Caco-2 (cell line): ENCODE measurements around the gene PEX1. TPM values are rescaled to one million over a fixed set of nuclear protein-coding genes. Genes with fewer than 3 reads are reported as not detected.
"Not testable (repeated sequence)": the region's sequence is repeated elsewhere in the genome, so short reads cannot be mapped to it uniquely, and the experiment has no call there.

Source experiments
- BruUV-seq: library from RNA; stranded (reverse); fragments of 400-500 nt; replicated peaks from 2 replicates; lab custom pipeline; 2021; lab: Mats Ljungman, UMichigan
- CTCF ChIA-PET: fragments of 300-600 bp; sonication (Branson Sonifier 250); formaldehyde crosslinking; loops from one replicate; lab custom pipeline; 2022; ENCODE audit warnings: antibody characterized with exemption; lab: Charles Lee
- POLR2A ChIA-PET: fragments of 300-600 bp; sonication (Branson Sonifier 250); formaldehyde crosslinking; loops from one replicate; lab custom pipeline; 2022; ENCODE audit warnings: antibody characterized with exemption; lab: Charles Lee
- DNase-seq, 2 experiments: peaks; one replicate each; pipeline versions ENCODE4 v3.0.0 to v3.0.0-alpha.2; 2020 to 2022
- H3K27me3 ChIP-seq: replicated peaks from 2 replicates; pipeline ENCODE4 v1.6.0; 2011; ENCODE audit warnings: low read length; ENCODE audit not compliant: control insufficient read depth, insufficient read depth
- H3K36me3 ChIP-seq: 2 replicates; pipeline ENCODE4 v1.5.1; 2011; ENCODE audit warnings: low read length; ENCODE audit not compliant: control insufficient read depth, insufficient read depth
- H3K4me1 ChIP-seq: fragments of 250-450 bp; sonication (Bioruptor Pico); 2 replicates; pipeline ENCODE4 v1.5.1; 2020; ENCODE audit warnings: mild to moderate bottlenecking
- H3K4me3 ChIP-seq: 2 replicates; pipeline ENCODE4 v1.5.1; 2011; ENCODE audit warnings: low read depth, mild to moderate bottlenecking, control low read depth, low read length
- H3K9me3 ChIP-seq: fragments of 250-450 bp; sonication (Bioruptor Pico); 2 replicates; pipeline ENCODE4 v1.5.1; 2020; ENCODE audit warnings: mild to moderate bottlenecking, moderate library complexity
- H3K27ac Mint-ChIP-seq: one replicate; pipeline ENCODE4 v1.8.0; 2022; ENCODE audit warnings: mixed read lengths; ENCODE audit not compliant: unreplicated experiment
- H3K27me3 Mint-ChIP-seq: one replicate; pipeline ENCODE4 v1.8.0; 2022; ENCODE audit warnings: mixed read lengths; ENCODE audit not compliant: insufficient read depth, unreplicated experiment
- H3K36me3 Mint-ChIP-seq: one replicate; pipeline ENCODE4 v1.8.0; 2022; ENCODE audit warnings: mild to moderate bottlenecking, mixed read lengths; ENCODE audit not compliant: insufficient read depth, unreplicated experiment
- H3K4me1 Mint-ChIP-seq: one replicate; pipeline ENCODE4 v1.8.0; 2022; ENCODE audit warnings: low read depth, mixed read lengths; ENCODE audit not compliant: unreplicated experiment
- H3K4me3 Mint-ChIP-seq: one replicate; pipeline ENCODE4 v1.8.0; 2022; ENCODE audit warnings: mild to moderate bottlenecking, moderate library complexity, mixed read lengths; ENCODE audit not compliant: unreplicated experiment
- H3K9me3 Mint-ChIP-seq: one replicate; pipeline ENCODE4 v1.8.0; 2022; ENCODE audit warnings: mixed read lengths; ENCODE audit not compliant: unreplicated experiment
- intact Hi-C: fragments of 100-400 bp; cut with micrococcal nuclease; formaldehyde crosslinking; loops from one replicate; pipeline ENCODE4 v1.10.0; 2022; ENCODE audit not compliant: unreplicated experiment
- total RNA-seq: library from RNA; stranded (reverse); gene quantifications from 2 replicates; pipeline ENCODE4 v1.2.3, GENCODE V29; 2022
- TF ChIP-seq, protein P1 (sequence below), 2 experiments: fragments of 200-600 bp in 1 of 2; IDR thresholded peaks; 1 replicate in 1 of 2; 2 replicates in 1 of 2; pipeline versions ENCODE4 v1.5.1 to v1.8.0; 2011 to 2022; ENCODE audit warnings: antibody characterized with exemption in 1 of 2, control low read depth in 1 of 2, inconsistent platforms in 1 of 2, low read depth in 1 of 2, low read length in 1 of 2, mild to moderate bottlenecking in 1 of 2, moderate library complexity in 1 of 2; ENCODE audit not compliant: insufficient read depth in 1 of 2, severe bottlenecking in 1 of 2, unreplicated experiment in 1 of 2

Gene PEX1
- total RNA-seq, 1 experiment from 2014 or later, result 20.1 TPM

DNA sequence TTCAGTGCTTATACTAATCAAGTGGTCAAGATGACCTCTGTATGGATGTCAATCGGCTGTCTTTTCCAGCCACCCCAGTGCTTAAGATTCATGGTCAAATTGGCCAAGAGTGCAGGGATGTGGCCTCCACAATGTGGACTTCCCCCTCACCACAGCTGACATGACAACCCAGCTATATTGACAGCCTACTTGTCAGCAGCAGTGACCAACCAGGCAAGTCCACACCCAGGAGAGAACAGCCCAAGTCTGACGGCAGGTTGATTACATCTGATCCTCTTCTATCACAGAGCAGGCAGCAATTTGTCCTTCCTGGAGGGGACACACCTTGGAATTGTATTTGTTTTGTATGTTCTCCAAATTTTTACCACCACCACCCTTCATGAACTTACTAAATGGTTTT is 42.3 kb downstream of the PEX1 start:
- H3K4me1 Mint-ChIP-seq, result no peaks in the 10 kb centered on the region
- no peaks in the 10 kb centered on the region for H3K27me3 Mint-ChIP-seq
- intact Hi-C loops, result no loop called here
- no peaks in the 10 kb centered on the region for H3K9me3 Mint-ChIP-seq
- POLR2A ChIA-PET, result no interaction called here
- peaks cover 12% of the 10 kb centered on the region for H3K36me3 Mint-ChIP-seq
- H3K4me1 ChIP-seq, result no peaks in the 10 kb centered on the region
- DNase-seq, result no peak
- no peak overlapping the region for H3K4me3 Mint-ChIP-seq
- no peak overlapping the region for H3K27ac Mint-ChIP-seq
- H3K27me3 ChIP-seq, result no peaks in the 10 kb centered on the region
- BruUV-seq, result no TSS peak
- H3K36me3 ChIP-seq, result no peaks in the 10 kb centered on the region
- CTCF ChIA-PET, result no interaction called here
- TF ChIP-seq, protein P1, sequence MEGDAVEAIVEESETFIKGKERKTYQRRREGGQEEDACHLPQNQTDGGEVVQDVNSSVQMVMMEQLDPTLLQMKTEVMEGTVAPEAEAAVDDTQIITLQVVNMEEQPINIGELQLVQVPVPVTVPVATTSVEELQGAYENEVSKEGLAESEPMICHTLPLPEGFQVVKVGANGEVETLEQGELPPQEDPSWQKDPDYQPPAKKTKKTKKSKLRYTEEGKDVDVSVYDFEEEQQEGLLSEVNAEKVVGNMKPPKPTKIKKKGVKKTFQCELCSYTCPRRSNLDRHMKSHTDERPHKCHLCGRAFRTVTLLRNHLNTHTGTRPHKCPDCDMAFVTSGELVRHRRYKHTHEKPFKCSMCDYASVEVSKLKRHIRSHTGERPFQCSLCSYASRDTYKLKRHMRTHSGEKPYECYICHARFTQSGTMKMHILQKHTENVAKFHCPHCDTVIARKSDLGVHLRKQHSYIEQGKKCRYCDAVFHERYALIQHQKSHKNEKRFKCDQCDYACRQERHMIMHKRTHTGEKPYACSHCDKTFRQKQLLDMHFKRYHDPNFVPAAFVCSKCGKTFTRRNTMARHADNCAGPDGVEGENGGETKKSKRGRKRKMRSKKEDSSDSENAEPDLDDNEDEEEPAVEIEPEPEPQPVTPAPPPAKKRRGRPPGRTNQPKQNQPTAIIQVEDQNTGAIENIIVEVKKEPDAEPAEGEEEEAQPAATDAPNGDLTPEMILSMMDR (IDR thresholded peaks at IDR 0.05; ENCODE audit: insufficient read depth in 1 of 2, low read depth in 1 of 2, low read length in 1 of 2, severe bottlenecking in 1 of 2, unreplicated experiment in 1 of 2), result no peak
- no peaks in the 10 kb centered on the region for H3K9me3 ChIP-seq
- H3K4me3 ChIP-seq, result no peak overlapping the region

DNA sequence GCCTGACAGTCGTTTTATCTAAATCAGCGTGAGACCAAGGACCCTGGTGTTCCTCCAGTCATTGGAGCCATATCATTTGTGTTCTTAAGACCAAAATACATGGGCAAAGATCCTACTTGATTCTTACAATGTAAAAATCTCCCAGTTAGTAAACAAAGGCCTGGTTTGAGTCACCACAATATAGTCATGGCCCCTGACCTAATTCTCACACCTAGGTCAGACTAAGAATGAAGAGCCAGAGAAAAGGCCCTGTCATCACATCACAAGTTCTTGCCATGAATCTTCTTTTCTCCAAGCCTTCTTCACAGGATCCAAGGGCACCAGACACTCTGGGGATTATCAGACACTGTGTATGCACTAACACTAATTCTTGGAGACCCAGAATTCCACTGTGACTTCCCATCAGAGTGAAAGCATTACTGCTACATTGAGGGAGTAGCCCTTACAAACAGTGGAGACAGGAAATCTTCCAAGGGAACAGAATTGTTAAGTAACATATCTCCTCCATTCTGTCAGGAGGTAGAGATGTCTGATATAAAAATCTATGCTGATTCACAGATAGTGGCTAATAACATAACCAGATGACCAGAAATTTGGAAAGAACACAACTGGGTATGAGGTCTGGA is 42.9 kb downstream of the PEX1 start:
- Histone ChIP-seq H3K4me1 (no peaks in the 10 kb centered on the region), H3K36me3 (no peaks in the 10 kb centered on the region), H3K9me3 (no peaks in the 10 kb centered on the region), H3K27me3 (no peaks in the 10 kb centered on the region), H3K4me3 (no peak overlapping the region)
- H3K9me3 Mint-ChIP-seq, result no peaks in the 10 kb centered on the region
- no peaks in the 10 kb centered on the region for H3K27me3 Mint-ChIP-seq
- ChIA-PET CTCF (no interaction called here), POLR2A (no interaction called here)
- no peaks in the 10 kb centered on the region for H3K4me1 Mint-ChIP-seq
- peaks cover 12% of the 10 kb centered on the region for H3K36me3 Mint-ChIP-seq
- no TSS peak for BruUV-seq
- no peak for DNase-seq
- TF ChIP-seq, protein P1 (IDR thresholded peaks at IDR 0.05; ENCODE audit: insufficient read depth in 1 of 2, low read depth in 1 of 2, low read length in 1 of 2, severe bottlenecking in 1 of 2, unreplicated experiment in 1 of 2), result no peak
- no peak overlapping the region for H3K4me3 Mint-ChIP-seq
- intact Hi-C loops, result no loop called here
- no peak overlapping the region for H3K27ac Mint-ChIP-seq

DNA sequence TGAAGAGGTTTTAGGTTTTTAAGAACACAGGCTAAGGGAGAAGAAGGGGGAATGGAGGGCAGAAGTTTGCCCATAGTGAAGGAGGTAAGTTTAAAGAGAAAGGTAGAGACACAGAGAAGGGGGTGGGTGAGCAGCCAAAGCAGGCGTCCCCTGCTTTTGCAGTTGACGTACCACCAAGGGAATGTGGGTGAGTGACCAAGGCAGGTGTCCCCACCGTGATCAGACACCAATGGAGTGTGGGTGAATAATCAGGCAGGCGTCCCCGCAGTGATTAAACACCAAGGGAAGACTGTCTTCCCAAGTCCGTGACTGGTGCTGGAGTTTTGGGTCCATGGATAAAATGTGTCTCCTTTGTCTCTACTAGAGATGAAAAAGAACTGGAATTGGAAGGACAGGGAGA is 44.1 kb downstream of the PEX1 start:
- H3K27me3 Mint-ChIP-seq, H3K4me1 Mint-ChIP-seq, H3K27me3 ChIP-seq, CTCF ChIA-PET, POLR2A ChIA-PET, H3K9me3 Mint-ChIP-seq, H3K4me3 ChIP-seq, H3K4me3 Mint-ChIP-seq, H3K4me1 ChIP-seq, H3K36me3 ChIP-seq, H3K36me3 Mint-ChIP-seq, H3K27ac Mint-ChIP-seq, intact Hi-C loops, DNase-seq, BruUV-seq, H3K9me3 ChIP-seq: not testable (repeated sequence)

DNA sequence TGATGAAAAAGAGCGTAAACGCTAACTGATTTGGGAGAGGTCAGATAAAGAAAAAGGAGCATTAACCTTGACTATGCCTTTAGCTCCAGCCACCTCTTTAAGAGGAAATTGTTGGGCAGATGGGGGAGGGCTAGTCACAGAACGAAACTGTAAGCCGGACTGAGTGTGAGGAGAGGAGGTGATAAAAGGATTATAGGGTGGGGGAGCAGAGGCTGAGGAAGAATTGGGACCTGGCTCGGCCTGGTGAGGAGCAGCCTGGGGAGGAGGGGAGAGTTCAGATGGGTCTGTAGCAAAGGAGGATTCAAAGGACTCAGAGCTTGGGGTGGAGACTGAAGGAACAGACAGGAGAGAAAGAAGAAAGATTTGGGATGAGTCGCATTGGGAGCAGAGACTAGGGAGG is 44.7 kb downstream of the PEX1 start:
- H3K27ac Mint-ChIP-seq, DNase-seq, H3K27me3 Mint-ChIP-seq, H3K36me3 ChIP-seq, CTCF ChIA-PET, H3K9me3 ChIP-seq, POLR2A ChIA-PET, intact Hi-C loops, BruUV-seq, H3K4me3 ChIP-seq, H3K4me1 ChIP-seq, H3K4me1 Mint-ChIP-seq, H3K4me3 Mint-ChIP-seq, H3K36me3 Mint-ChIP-seq, H3K9me3 Mint-ChIP-seq, H3K27me3 ChIP-seq: not testable (repeated sequence)

DNA sequence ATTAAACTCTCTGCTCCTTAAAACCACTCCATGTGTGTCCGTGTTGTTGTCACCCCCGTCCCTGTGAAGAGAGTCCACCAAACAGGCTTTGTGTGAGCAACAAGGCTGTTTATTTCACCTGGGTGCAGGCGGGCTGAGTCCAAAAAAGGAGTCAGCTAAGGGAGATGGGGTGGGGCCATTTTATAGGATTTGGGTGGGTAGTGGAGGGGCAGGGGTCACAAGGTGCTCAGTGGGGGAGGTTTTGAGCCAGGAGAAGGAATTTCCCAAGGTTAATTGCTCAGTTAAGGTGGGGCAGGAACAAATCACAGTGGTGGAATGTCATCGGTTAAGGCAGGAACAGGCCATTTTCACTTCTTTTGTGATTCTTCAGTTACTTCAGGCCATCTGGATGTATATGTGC is 49.2 kb downstream of the PEX1 start:
- DNase-seq, H3K36me3 ChIP-seq, CTCF ChIA-PET, H3K36me3 Mint-ChIP-seq, H3K27me3 ChIP-seq, H3K4me1 ChIP-seq, H3K4me3 Mint-ChIP-seq, H3K9me3 ChIP-seq, H3K9me3 Mint-ChIP-seq, H3K4me3 ChIP-seq, H3K27me3 Mint-ChIP-seq, H3K27ac Mint-ChIP-seq, H3K4me1 Mint-ChIP-seq, POLR2A ChIA-PET, intact Hi-C loops, BruUV-seq: not testable (repeated sequence)
